PC-9 (cell line): ENCODE results near the gene IPPK. TPM values are rescaled to one million over a fixed set of nuclear protein-coding genes. Genes with fewer than 3 reads are reported as not detected.

ENCODE experiments used
- BruUV-seq: library from RNA; stranded (reverse); fragments of 400-500 nt; replicated peaks from 2 replicates; lab custom pipeline; 2021; lab: Mats Ljungman, UMichigan
- CTCF ChIA-PET: fragments of 300-600 bp; sonication (Branson Sonifier 250); formaldehyde crosslinking; loops from one replicate; lab custom pipeline; 2022; ENCODE audit warnings: antibody characterized with exemption; lab: Charles Lee
- POLR2A ChIA-PET: fragments of 300-600 bp; sonication (Branson Sonifier 250); formaldehyde crosslinking; loops from one replicate; lab custom pipeline; 2022; ENCODE audit warnings: antibody characterized with exemption; ENCODE audit not compliant: unreplicated experiment; lab: Charles Lee
- DNase-seq, 2 experiments: peaks; one replicate each; pipeline versions ENCODE4 v3.0.0 to v3.0.0-alpha.2; 2015 to 2022; ENCODE audit warnings: mixed read lengths in 1 of 2
- H2AFZ ChIP-seq: fragments of 200-600 bp; sonication (generic); 2 replicates; pipeline ENCODE4 v1.8.1; 2017; ENCODE audit warnings: antibody characterized with exemption
- H3F3A ChIP-seq: fragments of 200-600 bp; sonication (generic); 2 replicates; pipeline ENCODE4 v1.8.1; 2017; ENCODE audit warnings: antibody characterized with exemption, mild to moderate bottlenecking, low read depth; ENCODE audit not compliant: insufficient read depth
- H3K27ac ChIP-seq: fragments of 200-600 bp; sonication (generic); 2 replicates; pipeline ENCODE4 v1.6.1; 2016; ENCODE audit warnings: mixed run types
- H3K27me3 ChIP-seq: fragments of 200-600 bp; sonication (generic); 2 replicates; pipeline ENCODE4 v1.6.1; 2016; ENCODE audit warnings: low read depth, mixed run types; ENCODE audit not compliant: insufficient read depth
- H3K36me3 ChIP-seq: fragments of 200-600 bp; sonication (generic); 2 replicates; pipeline ENCODE4 v1.6.1; 2016; ENCODE audit warnings: low read depth, mixed run types
- H3K4me1 ChIP-seq: fragments of 200-600 bp; sonication (generic); replicated peaks from 2 replicates; pipeline ENCODE4 v1.6.1; 2016; ENCODE audit warnings: mixed run types; ENCODE audit not compliant: insufficient read depth
- H3K4me2 ChIP-seq: fragments of 200-600 bp; sonication (generic); 2 replicates; pipeline ENCODE4 v1.6.1; 2017; ENCODE audit warnings: mixed run types
- H3K4me3 ChIP-seq: fragments of 200-600 bp; sonication (generic); 2 replicates; pipeline ENCODE4 v1.6.1; 2016; ENCODE audit warnings: mixed run types
- H3K79me2 ChIP-seq: fragments of 200-600 bp; sonication (generic); 2 replicates; pipeline ENCODE4 v1.6.1; 2017; ENCODE audit warnings: low read depth, mixed run types
- H3K9me2 ChIP-seq: fragments of 200-600 bp; sonication (generic); 2 replicates; pipeline ENCODE4 v1.8.1; 2017; ENCODE audit warnings: mild to moderate bottlenecking; ENCODE audit not compliant: insufficient read depth
- H3K9me3 ChIP-seq: fragments of 200-600 bp; sonication (generic); 2 replicates; pipeline ENCODE4 v1.8.1; 2016; ENCODE audit warnings: low read depth; ENCODE audit not compliant: insufficient read depth
- H4K20me1 ChIP-seq: fragments of 200-600 bp; sonication (generic); 2 replicates; pipeline ENCODE4 v1.8.1; 2017; ENCODE audit not compliant: insufficient read depth
- CTCF ChIP-seq: fragments of 200-600 bp; sonication (generic); conservative IDR thresholded peaks from 2 replicates; pipeline ENCODE4 v1.6.1; 2017; ENCODE audit warnings: mixed run types, antibody characterized with exemption, mild to moderate bottlenecking, moderate library complexity
- EZH2 ChIP-seq: fragments of 200-600 bp; sonication (generic); IDR thresholded peaks from 2 replicates; pipeline ENCODE4 v1.8.0; 2017; ENCODE audit warnings: antibody characterized with exemption, low read depth
- intact Hi-C: fragments of 100-400 bp; cut with micrococcal nuclease; formaldehyde crosslinking; loops from one replicate; pipeline ENCODE4 v1.10.0; 2022; ENCODE audit not compliant: unreplicated experiment
- total RNA-seq: library from RNA; stranded (reverse); gene quantifications from 2 replicates; pipeline ENCODE4 v1.2.3, GENCODE V29; 2021

The IPPK gene
- total RNA-seq, 1 experiment from 2014 or later = 12.3 TPM

- POLR2A ChIA-PET = no interaction called here
- intact Hi-C loops = no loop called here
Observed at GRCh38 chr9:92648474-92648971, 21.4 kb downstream of the IPPK start.

GRCh38 chr9:92647671-92648473, 22.1 kb downstream of the IPPK start:
- Histone ChIP-seq H3K9me2 (no peaks in the 10 kb centered on the region), H4K20me1 (0 out of 2 replicates have a peak, but pooled peaks cover 12% of the 10 kb centered on the region), H3K4me3 (no peak overlapping the region), H3K4me2 (no peak overlapping the region), H3F3A (no peaks in the 10 kb centered on the region; the same call in 1 of the 2 replicates), H3K27me3 (no peaks in the 10 kb centered on the region), H3K4me1 (no peaks in the 10 kb centered on the region), H3K79me2 (no peaks in the 10 kb centered on the region), H3K9me3 (no peaks in the 10 kb centered on the region), H2AFZ (no peak overlapping the region), H3K27ac (no peak overlapping the region), H3K36me3 (peaks cover 10% of the 10 kb centered on the region)
- no peak for TF ChIP-seq CTCF
- no peak for TF ChIP-seq EZH2
- intact Hi-C loops = no loop called here
- BruUV-seq = no TSS peak
- no peak for DNase-seq
- POLR2A ChIA-PET = interaction anchor here (0.6 kb wide), 1 partner anchor 446 kb away, joined by 11 read pairs; no protein-coding TSS in a partner anchor
- CTCF ChIA-PET = interaction anchor here (0.6 kb wide), 1 partner anchor 1365 kb away, joined by 4 read pairs; no protein-coding TSS in a partner anchor

More at GRCh38 chr9:92648474-92648971, 21.4 kb downstream of the IPPK start:
- CTCF ChIA-PET = interaction anchor here (0.6 kb wide), 1 partner anchor 1364 kb away, joined by 4 read pairs; no protein-coding TSS in a partner anchor
- Histone ChIP-seq H3K4me3 (no peak overlapping the region), H3K36me3 (peaks cover 10% of the 10 kb centered on the region), H3K9me2 (no peaks in the 10 kb centered on the region), H3K79me2 (no peaks in the 10 kb centered on the region), H2AFZ (no peak overlapping the region), H3K27ac (no peak overlapping the region), H3K27me3 (no peaks in the 10 kb centered on the region), H3K4me1 (no peaks in the 10 kb centered on the region), H3K4me2 (no peak overlapping the region), H3F3A (no peaks in the 10 kb centered on the region; the same call in 1 of the 2 replicates), H4K20me1 (0 out of 2 replicates have a peak, but pooled peaks cover 12% of the 10 kb centered on the region), H3K9me3 (no peaks in the 10 kb centered on the region)
- TF ChIP-seq CTCF (no peak), EZH2 (no peak)
- no TSS peak for BruUV-seq
- no peak for DNase-seq

GRCh38 chr9:92645041-92645440, 24.9 kb downstream of the IPPK start:
- no TSS peak for BruUV-seq
- DNase-seq = no peak
- no peak overlapping the region for H2AFZ ChIP-seq
- H3K79me2 ChIP-seq = no peaks in the 10 kb centered on the region
- ChIA-PET POLR2A (no interaction called here), CTCF (no interaction called here)
- TF ChIP-seq EZH2 (no peak), CTCF (no peak)
- H3K4me2 ChIP-seq = no peak overlapping the region
- intact Hi-C loops = no loop called here
- no peaks in the 10 kb centered on the region for H3K9me3 ChIP-seq
- no peak overlapping the region for H3K27ac ChIP-seq
- no peaks in the 10 kb centered on the region; the same call in 1 of the 2 replicates for H3F3A ChIP-seq
- H3K27me3 ChIP-seq = no peaks in the 10 kb centered on the region
- H3K4me3 ChIP-seq = no peak overlapping the region
- no peaks in the 10 kb centered on the region for H3K9me2 ChIP-seq
- H3K4me1 ChIP-seq = no peaks in the 10 kb centered on the region
- peaks cover 18% of the 10 kb centered on the region for H4K20me1 ChIP-seq
- peaks cover 12% of the 10 kb centered on the region; the same call in 1 of the 2 replicates for H3K36me3 ChIP-seq
